Motor neuron (in vitro differentiated cells): Measurements from ENCODE around the gene PHYHIPL. TPM values are rescaled to one million over a fixed set of nuclear protein-coding genes. Genes with fewer than 3 reads are reported as not detected.

ENCODE experiments used
- ATAC-seq, 8 experiments: fragments of 200-7000 bp; cut with Tn5 transposase; replicated peaks in 6 of 8; 2 replicates each; pipeline ENCODE4 v1.8.0; 2021; ENCODE audit warnings: mild to moderate bottlenecking in 8 of 8, moderate library complexity in 8 of 8
- H3K27ac ChIP-seq, 2 donors: fragments of 250-450 bp; sonication (Bioruptor Pico); 2 replicates each; pipeline ENCODE4 v1.9.0; 2021; ENCODE audit warnings: antibody characterized with exemption in 2 of 2, mild to moderate bottlenecking in 2 of 2, moderate library complexity in 1 of 2
- H3K4me1 ChIP-seq, 2 donors: fragments of 250-450 bp; sonication (Bioruptor Pico); replicated peaks in 1 of 2; 2 replicates each; pipeline ENCODE4 v1.6.1; 2021; ENCODE audit warnings: antibody characterized with exemption in 2 of 2, mild to moderate bottlenecking in 2 of 2, moderate library complexity in 1 of 2
- H3K4me3 ChIP-seq, 5 donors: fragments of 250-450 bp; sonication (Bioruptor Pico); 2 replicates each; pipeline ENCODE4 v1.9.0; 2021; ENCODE audit warnings: antibody characterized with exemption in 5 of 5, mild to moderate bottlenecking in 5 of 5, moderate library complexity in 4 of 5
- WGBS, 10 experiments: fragments of 450-650 bp; shearing (Covaris generic); methylation state at CpG; one replicate each; pipeline ENCODE4 v1.0.0; 2022; 5-methylcytosine and 5-hydroxymethylcytosine counted together
- in situ Hi-C, 9 experiments: fragments of 400-800 bp; cut with MboI; loops; one replicate each; pipeline ENCODE4 v1.15.0; 2021; ENCODE audit warnings: low sequenced_read_pairs in 9 of 9, low pct_unique_long_range_greater_than_20kb in 2 of 9; ENCODE audit not compliant: unreplicated experiment in 9 of 9
- total RNA-seq, 8 experiments: library from RNA; unstranded; fragments of 300-600 nt; gene quantifications; 2 replicates each; pipeline versions ENCODE4 v1.2.3 to v1.2.4, GENCODE V29; 2022

The PHYHIPL gene
- total RNA-seq, 8 experiments from 2014 or later = 0.05 to 32.1 (median 23.5) TPM; not detected in 2

DNA sequence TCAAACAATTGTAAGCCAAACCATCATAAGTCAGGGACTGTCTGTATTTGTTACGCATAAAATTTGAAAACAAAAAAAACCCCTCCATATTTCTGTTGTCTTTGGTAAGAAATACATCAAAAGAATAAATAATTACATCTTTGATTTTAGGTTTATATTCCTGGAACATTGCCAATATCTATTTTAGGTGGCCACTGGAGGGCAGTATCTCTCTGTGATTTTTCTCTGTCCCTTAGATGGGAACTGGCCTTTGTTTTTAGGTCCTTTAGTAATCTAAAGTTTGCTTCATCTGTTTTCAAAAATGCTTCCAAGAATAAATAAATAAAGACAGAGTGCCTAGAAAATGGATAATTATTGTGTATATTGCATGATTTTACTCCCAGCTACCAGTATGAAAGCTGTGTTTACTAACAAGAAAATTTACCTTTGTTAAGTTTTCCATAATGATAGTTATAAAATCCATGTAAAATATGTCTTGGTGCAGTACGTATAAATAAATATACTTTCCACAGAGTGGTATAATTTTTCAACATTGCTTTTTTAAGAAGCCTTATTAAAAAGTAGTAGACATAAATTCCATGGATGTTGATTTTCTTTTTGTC is 64.2 kb downstream of the PHYHIPL start:
- in situ Hi-C loops = loop anchor here in 2 of 9 experiments (10.0 to 25.0 kb wide), 2 partner anchors 334 to 347 kb away; no protein-coding TSS in a partner anchor

DNA sequence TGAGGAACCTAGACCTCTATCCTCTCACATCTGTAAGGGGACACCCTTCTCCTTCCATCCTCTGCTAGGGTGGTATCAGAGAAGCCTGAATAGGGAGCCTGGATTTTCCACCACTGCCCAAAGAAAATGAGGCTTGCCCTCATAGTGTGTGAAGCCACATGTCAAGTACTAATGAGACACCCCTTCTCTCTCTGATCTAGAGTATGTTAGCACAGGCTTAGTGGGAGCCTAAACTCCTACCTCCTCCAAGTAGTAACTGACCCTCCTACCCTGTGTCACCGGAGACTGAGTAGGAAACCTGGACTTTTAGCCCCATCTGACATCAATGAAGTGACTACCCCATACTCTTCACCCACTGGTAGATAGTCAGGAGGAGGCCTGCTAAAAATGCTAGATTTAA is 65.6 kb downstream of the PHYHIPL start:
- peaks cover 0 to 3% of the 10 kb centered on the region in 2 donors for H3K4me1 ChIP-seq
- no peak for ATAC-seq
- no peak overlapping the region for H3K27ac ChIP-seq
- no peak overlapping the region for H3K4me3 ChIP-seq
- 80 to 100% (median 100%) methylated on average over 1 of the region's 1 CpG; no CpG with 5 or more reads in 4 of the 10 experiments for WGBS, 10 experiments
- in situ Hi-C loops = loop anchor here in 2 of 9 experiments (10.0 to 25.0 kb wide), 2 partner anchors 333 to 345 kb away; no protein-coding TSS in a partner anchor

More for the DNA sequence above, 64.2 kb downstream of the PHYHIPL start:
- Histone ChIP-seq H3K4me1 (peaks cover 0 to 3% of the 10 kb centered on the region in 2 donors), H3K4me3 (no peak overlapping the region), H3K27ac (no peak overlapping the region)
- ATAC-seq = no peak
- 0 to 100% (median 18%) methylated on average over 1 to 2 of the region's 2 CpGs; no CpG with 5 or more reads in 1 of the 10 experiments for WGBS, 10 experiments

DNA sequence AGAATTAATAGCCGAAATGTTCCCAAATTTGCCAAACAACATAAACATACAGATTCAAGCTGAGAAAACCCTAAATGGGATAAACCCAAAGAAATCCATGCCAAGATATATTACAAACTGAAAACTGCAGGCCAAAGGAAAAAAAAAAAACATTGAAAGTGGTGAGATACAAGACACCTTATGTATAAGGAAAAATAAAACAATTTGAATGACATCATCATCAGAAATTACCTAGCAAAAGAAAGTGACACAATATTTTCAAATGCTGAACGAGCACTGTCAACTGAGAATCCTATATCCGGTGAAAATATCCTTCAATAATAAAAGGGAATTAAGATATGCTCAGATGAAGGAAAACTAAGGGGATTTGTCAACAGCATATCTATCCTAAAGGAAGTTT is 66.5 kb downstream of the PHYHIPL start:
- Histone ChIP-seq H3K27ac (no peak overlapping the region), H3K4me3 (no peak overlapping the region), H3K4me1 (peaks cover 0 to 3% of the 10 kb centered on the region in 2 donors)
- in situ Hi-C loops = loop anchor here in 2 of 9 experiments (10.0 to 25.0 kb wide), 2 partner anchors 332 to 344 kb away; no protein-coding TSS in a partner anchor
- no peak for ATAC-seq
- 27 to 100% (median 93%) methylated on average over 1 to 3 of the region's 3 CpGs for WGBS, 10 experiments

DNA sequence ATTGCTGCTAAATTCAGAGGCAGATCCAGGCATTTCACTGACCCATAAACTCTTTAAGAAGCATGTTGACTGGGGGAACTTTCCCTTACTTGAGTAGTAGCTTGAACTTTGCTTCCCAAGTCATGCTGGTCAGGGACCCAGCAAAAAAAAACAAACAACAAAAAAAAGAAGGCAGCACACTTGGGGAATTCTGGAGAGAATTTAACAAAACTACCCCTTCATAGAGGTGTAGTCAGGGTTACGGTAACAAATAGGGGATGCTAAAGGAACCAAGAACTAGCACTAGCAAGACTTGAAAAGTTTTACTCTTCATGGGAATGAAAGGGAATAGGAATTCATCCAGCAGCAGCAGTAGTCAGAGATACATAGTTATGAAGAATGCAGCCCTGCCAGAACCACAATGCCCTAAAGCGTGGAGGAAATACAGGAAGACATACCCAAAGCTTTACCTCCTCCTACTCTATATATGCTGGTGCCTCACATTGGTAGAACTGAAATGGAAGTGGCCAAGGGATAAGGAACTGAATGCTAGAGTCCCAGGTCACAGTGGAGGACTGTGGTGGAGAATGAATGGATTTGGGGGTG is 67.3 kb downstream of the PHYHIPL start:
- WGBS, 10 experiments = 33 to 100% (median 93%) methylated on average over 1 to 2 of the region's 2 CpGs; no CpG with 5 or more reads in 3 of the 10 experiments
- no peak overlapping the region for H3K27ac ChIP-seq
- ATAC-seq = no peak
- H3K4me1 ChIP-seq = peaks cover 0 to 3% of the 10 kb centered on the region in 2 donors
- in situ Hi-C loops = loop anchor here in 2 of 9 experiments (10.0 to 25.0 kb wide), 2 partner anchors 331 to 344 kb away; no protein-coding TSS in a partner anchor
- H3K4me3 ChIP-seq = no peak overlapping the region

DNA sequence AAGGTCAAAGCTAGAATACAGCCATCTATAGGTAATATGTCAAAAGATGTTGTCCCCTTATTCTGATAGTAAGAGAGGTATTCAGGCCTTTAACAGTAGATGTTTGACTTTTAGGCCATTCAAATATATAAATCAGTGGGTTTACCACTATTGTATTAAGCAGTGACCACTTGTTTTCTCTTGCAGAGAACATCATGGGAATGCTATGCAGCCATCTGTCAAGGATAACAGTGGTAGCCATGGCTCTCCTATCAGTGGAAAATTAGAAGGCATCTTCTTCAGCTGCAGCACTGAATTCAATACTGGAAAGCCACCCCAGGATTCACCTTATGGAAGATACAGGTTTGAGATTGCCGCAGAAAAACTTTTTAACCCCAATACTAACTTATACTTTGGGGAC is 68.4 kb downstream of the PHYHIPL start:
- WGBS, 10 experiments = 17 to 100% (median 80%) methylated on average over 1 of the region's 1 CpG; no CpG with 5 or more reads in 3 of the 10 experiments
- in situ Hi-C loops = loop anchor here in 2 of 9 experiments (10.0 to 25.0 kb wide), 2 partner anchors 330 to 342 kb away; no protein-coding TSS in a partner anchor
- Histone ChIP-seq H3K4me1 (peaks cover 0 to 3% of the 10 kb centered on the region in 2 donors), H3K4me3 (no peak overlapping the region), H3K27ac (no peak overlapping the region)
- peak in 1 of 8 experiments; percentile 29 for ATAC-seq

DNA sequence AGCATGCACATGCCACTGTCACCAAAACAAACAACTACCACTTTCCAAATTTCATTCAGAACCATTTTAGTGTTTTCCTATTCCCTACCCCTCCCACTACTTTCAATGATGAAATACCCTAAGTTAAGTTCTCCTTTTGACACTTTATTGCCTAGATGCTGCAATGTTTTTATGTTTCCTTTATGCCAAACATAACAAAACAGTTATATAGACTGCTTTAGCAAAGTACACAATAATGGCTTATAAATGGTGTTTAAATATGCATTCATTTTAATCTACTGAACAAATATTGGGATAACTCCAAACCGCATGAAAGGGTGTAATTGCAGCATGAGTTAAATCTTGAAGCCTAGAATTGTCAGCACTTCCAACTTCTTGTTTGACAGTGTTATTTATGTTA is 69.2 kb downstream of the PHYHIPL start:
- Histone ChIP-seq H3K4me1 (peaks cover 0 to 2% of the 10 kb centered on the region in 2 donors), H3K4me3 (no peak overlapping the region), H3K27ac (no peak overlapping the region)
- no peak for ATAC-seq
- WGBS, 10 experiments = 17 to 100% (median 100%) methylated on average over 1 of the region's 1 CpG; no CpG with 5 or more reads in 2 of the 10 experiments
- in situ Hi-C loops = loop anchor here in 2 of 9 experiments (10.0 to 25.0 kb wide), 2 partner anchors 329 to 342 kb away; no protein-coding TSS in a partner anchor

DNA sequence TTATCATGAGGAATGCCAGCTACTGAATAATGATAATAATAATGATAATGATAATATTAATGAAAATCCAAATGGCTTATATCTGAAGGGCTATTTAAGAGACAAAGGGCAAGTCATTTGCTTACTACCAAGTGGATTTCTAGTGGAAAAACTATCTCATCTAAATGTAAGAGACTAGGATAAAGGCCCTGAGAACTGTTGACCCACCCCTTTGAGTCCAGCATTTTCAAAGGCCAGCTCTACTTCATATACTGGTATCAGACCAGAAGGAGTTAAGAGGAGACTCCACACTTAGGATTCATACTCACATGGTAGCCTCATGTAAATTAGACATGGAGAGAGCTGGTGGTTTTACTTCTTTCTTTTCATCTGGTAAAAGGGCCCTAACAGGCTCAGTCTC is 76.0 kb downstream of the PHYHIPL start:
- in situ Hi-C loops = loop anchor here in 1 of 9 experiments (25.0 kb wide), 1 partner anchor 360 kb away; no protein-coding TSS in a partner anchor
- Histone ChIP-seq H3K4me1 (no peaks in the 10 kb centered on the region), H3K27ac (no peak overlapping the region), H3K4me3 (no peak overlapping the region)
- no peak for ATAC-seq

DNA sequence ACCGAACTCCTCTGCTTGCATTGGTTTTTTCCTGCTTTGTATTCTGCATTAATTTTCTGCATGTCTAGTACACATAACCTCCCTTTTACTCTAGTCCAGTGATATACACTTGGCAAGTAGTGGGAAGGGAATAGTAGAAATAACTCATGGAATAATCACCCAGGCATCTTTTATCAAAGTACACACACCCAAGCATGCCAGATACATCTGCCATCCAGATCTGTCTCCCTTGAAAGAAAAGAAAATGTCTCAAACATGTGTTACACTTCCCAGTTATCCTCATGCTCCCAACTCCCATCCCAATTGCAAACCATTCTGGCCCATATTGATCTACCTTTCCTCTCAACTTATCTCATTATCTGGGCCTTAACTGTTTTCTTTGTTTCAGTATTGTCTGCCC is 79.0 kb downstream of the PHYHIPL start:
- ATAC-seq = peak in 1 of 8 experiments; percentile 32
- H3K4me1 ChIP-seq = peaks cover 0 to 15% of the 10 kb centered on the region in 2 donors
- in situ Hi-C loops = loop anchor here in 1 of 9 experiments (25.0 kb wide), 1 partner anchor 357 kb away; no protein-coding TSS in a partner anchor
- H3K4me3 ChIP-seq = no peak overlapping the region
- 0 to 100% (median 86%) methylated on average over 1 of the region's 1 CpG; no CpG with 5 or more reads in 3 of the 10 experiments for WGBS, 10 experiments
- no peak overlapping the region for H3K27ac ChIP-seq

DNA sequence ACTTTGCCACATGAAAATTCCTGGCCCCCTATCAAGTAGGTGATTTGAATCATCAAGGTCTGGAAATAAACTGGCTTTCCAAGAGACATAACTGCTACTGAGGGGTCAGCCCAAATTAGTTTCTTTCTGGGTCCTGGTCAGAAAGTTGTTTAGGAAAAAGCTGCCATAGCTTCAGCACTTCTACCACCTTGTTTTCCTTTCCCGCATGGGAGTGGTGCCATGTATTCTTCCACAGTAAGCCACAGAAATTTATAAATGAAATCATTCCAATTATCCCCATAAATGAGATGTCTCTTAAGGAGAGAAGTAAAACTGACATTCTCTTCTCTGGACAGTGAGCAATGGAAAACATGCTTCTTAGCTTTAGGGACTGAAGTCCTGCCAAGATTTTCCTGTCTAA is 80.8 kb downstream of the PHYHIPL start:
- peaks cover 0 to 15% of the 10 kb centered on the region in 2 donors for H3K4me1 ChIP-seq
- in situ Hi-C loops = loop anchor here in 1 of 9 experiments (25.0 kb wide), 1 partner anchor 355 kb away; no protein-coding TSS in a partner anchor
- WGBS, 10 experiments = 88 to 100% (median 100%) methylated on average over 1 of the region's 1 CpG; no CpG with 5 or more reads in 5 of the 10 experiments
- no peak overlapping the region for H3K27ac ChIP-seq
- ATAC-seq = no peak
- H3K4me3 ChIP-seq = no peak overlapping the region

DNA sequence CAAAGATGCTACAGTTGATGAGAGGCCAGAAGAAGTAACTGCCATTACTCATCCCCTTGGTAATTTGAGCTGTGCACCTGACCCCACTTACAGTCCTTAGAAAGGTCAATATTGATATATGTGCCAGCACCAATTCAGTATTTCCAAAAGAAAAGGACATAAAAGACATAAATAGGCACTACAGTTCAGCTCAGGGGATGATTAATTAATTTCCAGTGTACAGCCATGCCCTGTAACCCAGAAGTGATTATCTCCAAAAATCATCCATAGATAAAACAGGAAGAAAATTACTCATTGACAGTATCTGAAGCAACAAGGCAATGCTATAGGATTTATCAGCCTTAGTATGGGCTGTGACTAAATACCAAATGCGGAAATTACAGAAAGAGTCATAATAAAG is 82.4 kb downstream of the PHYHIPL start:
- Histone ChIP-seq H3K4me3 (no peak overlapping the region), H3K4me1 (peaks cover 0 to 15% of the 10 kb centered on the region in 2 donors), H3K27ac (no peak overlapping the region)
- WGBS, 10 experiments = 86 to 100% (median 100%) methylated on average over 1 of the region's 1 CpG; no CpG with 5 or more reads in 5 of the 10 experiments
- ATAC-seq = peak in 5 of 8 experiments; percentile 24 to 63 (median 52)
- in situ Hi-C loops = loop anchor here in 1 of 9 experiments (25.0 kb wide), 1 partner anchor 353 kb away; no protein-coding TSS in a partner anchor

DNA sequence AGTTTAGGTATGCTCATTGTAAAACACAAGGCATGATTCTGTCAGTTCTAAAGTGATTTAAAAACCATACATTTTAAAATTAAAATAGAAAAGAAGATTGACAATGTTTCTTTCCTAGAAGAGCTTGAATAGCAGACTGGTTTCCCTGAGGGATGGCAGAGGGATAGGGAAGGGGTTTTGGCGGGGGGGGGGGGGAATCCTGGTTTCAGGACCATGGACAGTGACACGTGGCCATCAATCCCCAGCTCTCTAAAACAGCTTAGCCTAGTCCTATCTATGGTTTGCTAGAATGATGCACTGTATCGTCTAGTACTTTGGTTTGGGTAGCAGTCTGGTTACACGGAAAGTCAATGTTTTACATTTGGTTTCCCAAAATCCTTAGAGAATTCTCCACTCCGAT is 88.7 kb downstream of the PHYHIPL start:
- Histone ChIP-seq H3K4me3 (no peak overlapping the region), H3K27ac (no peak overlapping the region), H3K4me1 (no peaks in the 10 kb centered on the region)
- ATAC-seq = no peak
- WGBS, 10 experiments = 23 to 100% (median 90%) methylated on average over 1 to 3 of the region's 5 CpGs; no CpG with 5 or more reads in 3 of the 10 experiments
- in situ Hi-C loops = loop anchor here in 1 of 9 experiments (25.0 kb wide), 1 partner anchor 347 kb away; no protein-coding TSS in a partner anchor

DNA sequence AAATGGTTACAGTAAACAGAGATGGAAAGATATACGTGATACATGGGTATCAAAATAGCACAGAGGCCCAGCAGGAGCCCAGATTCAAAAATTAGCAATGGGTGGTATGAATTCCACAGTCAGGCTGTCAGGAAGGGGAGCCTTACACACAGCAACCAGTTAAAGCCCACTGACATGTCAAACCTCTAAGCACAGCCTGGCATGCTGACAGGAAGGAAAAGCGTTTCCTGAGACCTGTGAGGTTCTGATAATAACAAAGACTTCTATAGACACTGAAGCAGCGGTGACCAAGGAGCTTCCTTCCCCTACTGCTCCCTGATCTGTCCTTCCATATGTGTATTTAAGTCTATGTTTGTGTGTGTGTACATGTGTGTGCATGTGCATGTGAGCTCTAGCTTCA is 89.9 kb downstream of the PHYHIPL start:
- Histone ChIP-seq H3K4me3 (no peak overlapping the region), H3K4me1 (no peaks in the 10 kb centered on the region), H3K27ac (no peak overlapping the region)
- ATAC-seq = no peak
- in situ Hi-C loops = loop anchor here in 1 of 9 experiments (25.0 kb wide), 1 partner anchor 346 kb away; no protein-coding TSS in a partner anchor
- WGBS, 10 experiments = 24 to 65% (median 50%) methylated on average over 1 to 3 of the region's 3 CpGs; no CpG with 5 or more reads in 3 of the 10 experiments

DNA sequence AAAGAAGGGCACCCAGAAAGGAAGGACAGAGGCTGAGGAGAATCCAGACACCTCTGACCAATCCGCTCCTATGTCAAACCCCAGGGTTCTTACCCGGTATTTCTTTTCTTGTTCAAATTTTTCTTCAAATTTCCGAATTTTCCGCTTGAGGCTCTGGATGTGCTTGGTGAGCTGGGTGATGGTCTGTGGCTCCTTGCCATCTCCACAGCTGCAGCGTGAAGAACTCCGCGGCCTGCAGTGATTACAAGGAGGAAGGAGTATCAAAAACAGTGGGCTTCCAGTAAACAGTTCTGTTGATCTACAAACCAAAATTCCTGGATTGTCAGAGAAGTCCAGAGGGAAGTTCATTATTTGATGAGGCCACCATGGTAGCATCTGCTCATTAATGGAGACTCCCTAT is 92.0 kb downstream of the PHYHIPL start:
- WGBS, 10 experiments = 30 to 100% (median 91%) methylated on average over 2 to 7 of the region's 7 CpGs; no CpG with 5 or more reads in 1 of the 10 experiments
- Histone ChIP-seq H3K4me1 (no peaks in the 10 kb centered on the region), H3K27ac (no peak overlapping the region), H3K4me3 (no peak overlapping the region)
- in situ Hi-C loops = loop anchor here in 1 of 9 experiments (25.0 kb wide), 1 partner anchor 344 kb away; no protein-coding TSS in a partner anchor
- ATAC-seq = no peak
